ENCODE results near the gene IFT20. TPM values are rescaled to one million over a fixed set of nuclear protein-coding genes. Genes with fewer than 3 reads are reported as not detected.
A peak's percentile ranks its signal among the peaks of the same experiment; 100 is the strongest.

The IFT20 gene
- total RNA-seq, 1 experiment from 2014 or later: 21.0 TPM

DNA sequence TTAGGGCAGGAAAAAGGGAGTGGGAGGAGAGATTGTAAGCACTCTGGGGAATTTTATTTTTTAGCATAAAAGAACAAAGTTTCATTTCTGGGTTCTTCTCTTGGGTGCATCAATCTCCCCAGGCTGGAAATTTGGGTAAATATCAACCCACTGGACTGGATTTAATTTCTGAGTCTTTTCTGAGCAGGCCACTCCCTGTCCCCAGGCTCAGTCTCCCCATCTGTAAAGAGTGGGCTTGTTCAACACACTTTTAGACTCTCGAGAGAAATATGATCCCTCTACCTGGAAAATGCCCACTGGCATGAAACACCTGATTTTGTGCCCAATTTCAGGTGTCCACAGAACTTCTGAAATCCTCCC, 35.5 kb upstream of the IFT20 start:
- peaks cover 0 to 6% (median 2%) of the 10 kb centered on the region in 3 experiments; a peak in 3 of 7 replicates for H3K36me3 Mint-ChIP-seq (ENCODE audit: insufficient read depth in 1 of 3, low read depth in 3 of 3)
- peak overlapping the region in 1 of 2 experiments; percentile 85; a peak in 2 of 5 replicates for H3K4me3 Mint-ChIP-seq
- Histone ChIP-seq H3K23me2 (ENCODE audit: insufficient read length, low read depth, low read length, poor library complexity, severe bottlenecking) (peaks cover 10% of the 10 kb centered on the region), H3K79me1 (ENCODE audit: insufficient read depth, low read depth, low read length, poor library complexity, severe bottlenecking) (no peaks in the 10 kb centered on the region), H4K5ac (ENCODE audit: insufficient read length, low read depth, low read length) (no peak overlapping the region), H3K9me3 (ENCODE audit: control insufficient read depth, low read depth, low read length) (no peaks in the 10 kb centered on the region), H3K4ac (ENCODE audit: low read depth, low read length) (no peak overlapping the region), H4K8ac (replicated peaks; ENCODE audit: insufficient read length, low read depth, low read length) (no peak overlapping the region), H2AFZ (ENCODE audit: low read length) (no peak overlapping the region), H3K4me1 (ENCODE audit: insufficient read depth, low read length) (peaks cover 2% of the 10 kb centered on the region; the same call in 1 of the 2 replicates), H2BK15ac (ENCODE audit: low read depth, low read length) (no peak overlapping the region), H3K4me2 (ENCODE audit: insufficient read depth, insufficient read length, low read length) (peak overlapping the region; percentile 53), H2AK5ac (ENCODE audit: insufficient read length, low read length) (no peak overlapping the region), H3K27me3 (ENCODE audit: insufficient read depth, low read length) (peaks cover 12% of the 10 kb centered on the region; the same call in 1 of the 2 replicates), H3T11ph (ENCODE audit: low read length) (no peak overlapping the region), H3K14ac (ENCODE audit: insufficient read depth, low read length) (no peak overlapping the region), H2BK120ac (ENCODE audit: low read depth, low read length, poor library complexity, severe bottlenecking) (no peak overlapping the region), H3K23ac (ENCODE audit: insufficient read length, low read depth, low read length) (no peak overlapping the region), H4K20me1 (ENCODE audit: control insufficient read depth, insufficient read depth, insufficient read length) (peaks cover 2% of the 10 kb centered on the region), H3K27ac (ENCODE audit: insufficient read length, low read depth, low read length) (no peak overlapping the region), H3K18ac (ENCODE audit: insufficient read length, low read depth, low read length) (no peak overlapping the region), H2BK5ac (ENCODE audit: insufficient read length, low read length) (no peak overlapping the region), H2BK12ac (ENCODE audit: insufficient read length, low read depth, low read length) (no peak overlapping the region), H3K9ac (ENCODE audit: extremely low read depth, insufficient read length, low read length) (no peak overlapping the region), H4K91ac (ENCODE audit: insufficient read length, low read depth, low read length) (no peak overlapping the region), H2BK20ac (ENCODE audit: low read depth, low read length, poor library complexity, severe bottlenecking) (no peak overlapping the region), H3K79me2 (ENCODE audit: insufficient read depth, low read length) (no peaks in the 10 kb centered on the region), H3K56ac (ENCODE audit: insufficient read length, low read depth, low read length) (no peak overlapping the region)
- H3K9me3 Mint-ChIP-seq: no peaks in the 10 kb centered on the region; a peak in 2 of 5 replicates
- WGBS (ENCODE audit: extremely low coverage, insufficient read length, low lambda C conversion rate): no CpG with 5 or more reads among the region's 1 CpG
- no peak for DNase-seq
- peaks cover 14 to 21% of the 10 kb centered on the region in 2 experiments for H3K4me1 Mint-ChIP-seq
- peak overlapping the region in 2 of 3 experiments; percentile 66 to 87; a peak in 2 of 7 replicates for H3K27ac Mint-ChIP-seq
- TF ChIP-seq, protein P1, sequence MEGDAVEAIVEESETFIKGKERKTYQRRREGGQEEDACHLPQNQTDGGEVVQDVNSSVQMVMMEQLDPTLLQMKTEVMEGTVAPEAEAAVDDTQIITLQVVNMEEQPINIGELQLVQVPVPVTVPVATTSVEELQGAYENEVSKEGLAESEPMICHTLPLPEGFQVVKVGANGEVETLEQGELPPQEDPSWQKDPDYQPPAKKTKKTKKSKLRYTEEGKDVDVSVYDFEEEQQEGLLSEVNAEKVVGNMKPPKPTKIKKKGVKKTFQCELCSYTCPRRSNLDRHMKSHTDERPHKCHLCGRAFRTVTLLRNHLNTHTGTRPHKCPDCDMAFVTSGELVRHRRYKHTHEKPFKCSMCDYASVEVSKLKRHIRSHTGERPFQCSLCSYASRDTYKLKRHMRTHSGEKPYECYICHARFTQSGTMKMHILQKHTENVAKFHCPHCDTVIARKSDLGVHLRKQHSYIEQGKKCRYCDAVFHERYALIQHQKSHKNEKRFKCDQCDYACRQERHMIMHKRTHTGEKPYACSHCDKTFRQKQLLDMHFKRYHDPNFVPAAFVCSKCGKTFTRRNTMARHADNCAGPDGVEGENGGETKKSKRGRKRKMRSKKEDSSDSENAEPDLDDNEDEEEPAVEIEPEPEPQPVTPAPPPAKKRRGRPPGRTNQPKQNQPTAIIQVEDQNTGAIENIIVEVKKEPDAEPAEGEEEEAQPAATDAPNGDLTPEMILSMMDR (conservative IDR thresholded peaks at IDR 0.05): no peak
- peaks cover 35% of the 10 kb centered on the region for H3K27me3 Mint-ChIP-seq (ENCODE audit: low read depth)
